ENCODE data around the gene ZDHHC13. TPM values are rescaled to one million over a fixed set of nuclear protein-coding genes. Genes with fewer than 3 reads are reported as not detected.

The ZDHHC13 gene
- total RNA-seq, 1 donor from 2014 or later, result 5.0 TPM

- no peak for DNase-seq (ENCODE audit: missing footprints)
- intact Hi-C loops (cut with DNase I), result loop anchor here (5.0 to 10.0 kb wide), 3 partner anchors 43 to 503 kb away; no protein-coding TSS in a partner anchor
- no peak for ATAC-seq
Measured at GRCh38 chr11:19194620-19195308, 77.8 kb downstream of the ZDHHC13 start.

GRCh38 chr11:19196432-19196831 lies 79.5 kb downstream of the ZDHHC13 start:
- ATAC-seq, result peak; percentile 69
- intact Hi-C loops (cut with DNase I), result loop anchor here (5.0 to 10.0 kb wide), 3 partner anchors 41 to 501 kb away; no protein-coding TSS in a partner anchor
- DNase-seq (ENCODE audit: missing footprints), result no peak

- peak; percentile 20 for ATAC-seq
- intact Hi-C loops (cut with DNase I), result loop anchor here (5.0 to 10.0 kb wide), 3 partner anchors 38 to 498 kb away; no protein-coding TSS in a partner anchor
- DNase-seq (ENCODE audit: missing footprints), result no peak
Measured at GRCh38 chr11:19199048-19199447, 82.1 kb downstream of the ZDHHC13 start.

GRCh38 chr11:19199771-19200170 lies 82.8 kb downstream of the ZDHHC13 start:
- no peak for DNase-seq (ENCODE audit: missing footprints)
- no peak for ATAC-seq
- intact Hi-C loops (cut with DNase I), result loop anchor here (5.0 to 10.0 kb wide), 3 partner anchors 38 to 498 kb away; no protein-coding TSS in a partner anchor

GRCh38 chr11:19200410-19201201 lies 83.6 kb downstream of the ZDHHC13 start:
- no peak for ATAC-seq
- no peak for DNase-seq (ENCODE audit: missing footprints)
- intact Hi-C loops (cut with DNase I), result no loop called here

GRCh38 chr11:19201737-19202605 lies 85.0 kb downstream of the ZDHHC13 start, which contains the start of gene CSRP3:
Gene CSRP3, minus strand, starts transcription at chr11:19201983. Its CDS starts 9,535 bp downstream, at chr11:19192448.
- ATAC-seq (peak; percentile 89), DNase-seq (ENCODE audit: missing footprints) (no peak)
- intact Hi-C loops (cut with DNase I), result no loop called here

GRCh38 chr11:19204836-19205235 lies 87.9 kb downstream of the ZDHHC13 start:
- intact Hi-C loops (cut with DNase I), result no loop called here
- ATAC-seq (no peak), DNase-seq (ENCODE audit: missing footprints) (no peak)

- DNase-seq (ENCODE audit: missing footprints) (no peak), ATAC-seq (no peak)
- intact Hi-C loops (cut with DNase I), result no loop called here
Measured at GRCh38 chr11:19208181-19208580, 91.2 kb downstream of the ZDHHC13 start.

- peak; percentile 76 for ATAC-seq
- DNase-seq (ENCODE audit: missing footprints), result no peak
- intact Hi-C loops (cut with DNase I), result no loop called here
Measured at GRCh38 chr11:19208959-19209546, 92.1 kb downstream of the ZDHHC13 start.

- ATAC-seq, result peak; percentile 77
- no peak for DNase-seq (ENCODE audit: missing footprints)
- intact Hi-C loops (cut with DNase I), result no loop called here
Measured at GRCh38 chr11:19209617-19210370, 92.8 kb downstream of the ZDHHC13 start.

GRCh38 chr11:19216021-19216420 lies 99.1 kb downstream of the ZDHHC13 start:
- DNase-seq (ENCODE audit: missing footprints) (no peak), ATAC-seq (no peak)
- intact Hi-C loops (cut with DNase I), result no loop called here

GRCh38 chr11:19216709-19217374 lies 99.9 kb downstream of the ZDHHC13 start:
- no peak for ATAC-seq
- DNase-seq (ENCODE audit: missing footprints), result no peak
- intact Hi-C loops (cut with DNase I), result no loop called here

- DNase-seq (ENCODE audit: missing footprints) (no peak), ATAC-seq (peak; percentile 53)
- intact Hi-C loops (cut with DNase I), result no loop called here
Measured at GRCh38 chr11:19218216-19218615, 101.2 kb downstream of the ZDHHC13 start.

GRCh38 chr11:19218786-19219460 lies 102.0 kb downstream of the ZDHHC13 start:
- ATAC-seq (peak; percentile 60), DNase-seq (ENCODE audit: missing footprints) (no peak)
- intact Hi-C loops (cut with DNase I), result no loop called here

GRCh38 chr11:19220903-19221724 lies 104.1 kb downstream of the ZDHHC13 start:
- no peak for DNase-seq (ENCODE audit: missing footprints)
- intact Hi-C loops (cut with DNase I), result no loop called here
- peak; percentile 29 for ATAC-seq

- ATAC-seq, result peak; percentile 65
- no peak for DNase-seq (ENCODE audit: missing footprints)
- intact Hi-C loops (cut with DNase I), result no loop called here
Measured at GRCh38 chr11:19225123-19225522, 108.2 kb downstream of the ZDHHC13 start.

Measured in Right ventricle myocardium inferior (tissue), 1 donor.